Ammon's horn (tissue), 1 donor: ENCODE results near the gene TMEM41A.
"Not testable (repeated sequence)": the region's sequence is repeated elsewhere in the genome, so short reads cannot be mapped to it uniquely, and the experiment has no call there.

Experiments used
- DNase-seq: peaks from one replicate; pipeline ENCODE4 v3.0.0-alpha.2; 2016; ENCODE audit warnings: low spot score

TMEM41A gene

GRCh38 chr3:185488465-185488864, 10.4 kb downstream of the TMEM41A start:
- DNase-seq, result no peak

- DNase-seq, result no peak
Observed at GRCh38 chr3:185486394-185486793, 12.4 kb downstream of the TMEM41A start.

GRCh38 chr3:185484296-185484695, 14.5 kb downstream of the TMEM41A start:
- DNase-seq, result no peak

- no peak for DNase-seq
Observed at GRCh38 chr3:185479373-185479945, 19.4 kb downstream of the TMEM41A start.

GRCh38 chr3:185477316-185477715, 21.5 kb downstream of the TMEM41A start:
- no peak for DNase-seq

- not testable (repeated sequence) for DNase-seq
Observed at GRCh38 chr3:185474922-185475321, 23.9 kb downstream of the TMEM41A start.

- DNase-seq, result no peak
Observed at GRCh38 chr3:185473290-185473815, 25.5 kb downstream of the TMEM41A start.

GRCh38 chr3:185470323-185470722, 28.5 kb downstream of the TMEM41A start:
- no peak for DNase-seq

GRCh38 chr3:185469542-185469941, 29.3 kb downstream of the TMEM41A start:
- no peak for DNase-seq

GRCh38 chr3:185466123-185466522, 32.7 kb downstream of the TMEM41A start:
- not testable (repeated sequence) for DNase-seq

- DNase-seq, result no peak
Observed at GRCh38 chr3:185465471-185465870, 33.4 kb downstream of the TMEM41A start.

- DNase-seq, result no peak
Observed at GRCh38 chr3:185460719-185461350, 38.0 kb downstream of the TMEM41A start.

- DNase-seq, result no peak
Observed at GRCh38 chr3:185460309-185460708, 38.5 kb downstream of the TMEM41A start.

- no peak for DNase-seq
Observed at GRCh38 chr3:185457376-185457775, 41.5 kb downstream of the TMEM41A start.

- DNase-seq, result not testable (repeated sequence)
Observed at GRCh38 chr3:185451432-185451831, 47.4 kb downstream of the TMEM41A start.

GRCh38 chr3:185448107-185448506, 50.7 kb downstream of the TMEM41A start:
- no peak for DNase-seq

GRCh38 chr3:185444329-185444728, 54.5 kb downstream of the TMEM41A start:
- DNase-seq, result no peak

- no peak for DNase-seq
Observed at GRCh38 chr3:185442031-185442430, 56.8 kb downstream of the TMEM41A start.

- peak; percentile 63 for DNase-seq
Observed at GRCh38 chr3:185439745-185440466, 58.9 kb downstream of the TMEM41A start.
